AG04450 (cell line): ENCODE results near the gene KCNK17. TPM values are rescaled to one million over a fixed set of nuclear protein-coding genes. Genes with fewer than 3 reads are reported as not detected.

Experiments used
- CTCF ChIA-PET: fragments of 300-600, 350-600 bp; formaldehyde crosslinking; extraction: SDS; loops from one replicate; lab custom pipeline; 2022; ENCODE audit warnings: antibody characterized with exemption, inconsistent platforms; lab: Charles Lee
- POLR2A ChIA-PET: fragments of 350-600 bp; formaldehyde crosslinking; extraction: SDS; loops from one replicate; lab custom pipeline; 2021; ENCODE audit warnings: antibody characterized with exemption, inconsistent platforms; lab: Yijun Ruan, JAX
- DNase-seq: peaks from one replicate; pipeline ENCODE4 v3.0.0-alpha.2; 2011; ENCODE audit warnings: low read depth, low spot score
- H3K27ac ChIP-seq: one replicate; pipeline ENCODE4 v1.5.1; 2012; ENCODE audit warnings: low read depth, low read length, control low read depth
- H3K27me3 ChIP-seq: one replicate; pipeline ENCODE4 v1.6.0; 2012; ENCODE audit warnings: low read length; ENCODE audit not compliant: control insufficient read depth, insufficient read depth
- H3K4me3 ChIP-seq: 2 replicates; pipeline ENCODE4 v1.5.1; 2011; ENCODE audit warnings: mild to moderate bottlenecking, low read depth, low read length, control low read depth
- H3K9me3 ChIP-seq: 2 replicates; pipeline ENCODE4 v1.5.1; 2012; ENCODE audit warnings: low read length; ENCODE audit not compliant: control insufficient read depth, insufficient read depth
- polyA plus RNA-seq: library from polyadenylated mRNA; depleted of rRNA; stranded (reverse); fragments of >200 nt; gene quantifications from 2 replicates; pipeline ENCODE4 v1.2.3, GENCODE V29; 2011
- TF ChIP-seq, protein P1 (sequence below): IDR thresholded peaks from 2 replicates; pipeline ENCODE4 v1.5.1; 2011; ENCODE audit warnings: low read depth, low read length, control low read depth, inconsistent platforms

KCNK17 gene
- polyA plus RNA-seq, 1 experiment = not detected

DNA sequence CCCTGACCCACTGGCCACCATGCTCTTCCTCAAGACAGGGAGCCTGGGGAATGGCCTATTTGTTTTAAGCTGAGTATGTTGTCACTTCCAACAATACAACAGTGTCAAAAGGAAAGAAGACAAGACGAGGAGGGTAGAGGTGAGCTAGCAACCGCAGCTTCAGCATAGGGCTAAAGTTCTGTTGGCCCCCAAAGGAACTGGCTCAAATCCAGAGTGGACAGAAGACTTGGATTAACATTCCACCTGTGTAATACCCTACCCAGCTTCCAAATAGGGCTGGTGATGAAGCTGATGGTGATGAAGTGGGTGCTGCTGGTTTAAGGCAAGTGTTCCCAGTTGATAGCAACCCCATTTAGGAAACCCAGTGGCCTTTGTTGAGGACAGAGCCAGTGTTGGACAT, 53.3 kb downstream of the KCNK17 start:
- Histone ChIP-seq H3K4me3 (no peak overlapping the region), H3K9me3 (no peaks in the 10 kb centered on the region), H3K27me3 (no peaks in the 10 kb centered on the region), H3K27ac (no peak overlapping the region)
- TF ChIP-seq, protein P1, sequence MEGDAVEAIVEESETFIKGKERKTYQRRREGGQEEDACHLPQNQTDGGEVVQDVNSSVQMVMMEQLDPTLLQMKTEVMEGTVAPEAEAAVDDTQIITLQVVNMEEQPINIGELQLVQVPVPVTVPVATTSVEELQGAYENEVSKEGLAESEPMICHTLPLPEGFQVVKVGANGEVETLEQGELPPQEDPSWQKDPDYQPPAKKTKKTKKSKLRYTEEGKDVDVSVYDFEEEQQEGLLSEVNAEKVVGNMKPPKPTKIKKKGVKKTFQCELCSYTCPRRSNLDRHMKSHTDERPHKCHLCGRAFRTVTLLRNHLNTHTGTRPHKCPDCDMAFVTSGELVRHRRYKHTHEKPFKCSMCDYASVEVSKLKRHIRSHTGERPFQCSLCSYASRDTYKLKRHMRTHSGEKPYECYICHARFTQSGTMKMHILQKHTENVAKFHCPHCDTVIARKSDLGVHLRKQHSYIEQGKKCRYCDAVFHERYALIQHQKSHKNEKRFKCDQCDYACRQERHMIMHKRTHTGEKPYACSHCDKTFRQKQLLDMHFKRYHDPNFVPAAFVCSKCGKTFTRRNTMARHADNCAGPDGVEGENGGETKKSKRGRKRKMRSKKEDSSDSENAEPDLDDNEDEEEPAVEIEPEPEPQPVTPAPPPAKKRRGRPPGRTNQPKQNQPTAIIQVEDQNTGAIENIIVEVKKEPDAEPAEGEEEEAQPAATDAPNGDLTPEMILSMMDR = no peak
- ChIA-PET CTCF (no interaction called here), POLR2A (no interaction called here)
- no peak for DNase-seq

DNA sequence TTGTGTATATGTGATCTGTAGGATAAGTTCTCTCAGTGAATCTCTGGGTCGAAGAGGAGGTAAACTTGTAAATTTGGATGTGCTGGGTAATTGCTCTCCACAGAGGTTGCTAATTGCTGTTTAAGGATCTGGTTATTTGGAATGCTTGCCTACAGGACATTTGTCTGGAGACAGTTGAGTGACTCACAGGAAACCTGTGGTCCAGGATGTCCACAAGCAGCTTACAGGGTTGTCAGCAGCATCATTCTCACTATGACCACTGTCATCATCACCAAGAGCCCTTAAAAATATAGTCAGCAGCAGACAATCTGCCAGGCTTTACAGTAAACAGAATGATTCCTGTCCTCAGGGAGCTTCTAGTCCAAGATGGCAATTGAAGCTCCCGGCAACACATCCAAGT, 53.8 kb downstream of the KCNK17 start:
- no peaks in the 10 kb centered on the region for H3K9me3 ChIP-seq
- DNase-seq = no peak
- no peak overlapping the region for H3K27ac ChIP-seq
- no peak overlapping the region for H3K4me3 ChIP-seq
- TF ChIP-seq, protein P1 = no peak
- POLR2A ChIA-PET = no interaction called here
- H3K27me3 ChIP-seq = no peaks in the 10 kb centered on the region
- CTCF ChIA-PET = no interaction called here

GRCh38 chr6:39256294-39256940, 57.8 kb downstream of the KCNK17 start:
- no peak overlapping the region for H3K27ac ChIP-seq
- ChIA-PET CTCF (interaction anchor here (0.6 kb wide), 1 partner anchor 23 kb away, joined by 4 read pairs; no protein-coding TSS in a partner anchor), POLR2A (no interaction called here)
- no peaks in the 10 kb centered on the region for H3K9me3 ChIP-seq
- TF ChIP-seq, protein P1 = no peak
- DNase-seq = no peak
- no peaks in the 10 kb centered on the region for H3K27me3 ChIP-seq
- H3K4me3 ChIP-seq = no peak overlapping the region

GRCh38 chr6:39254999-39255535, 59.2 kb downstream of the KCNK17 start:
- no peaks in the 10 kb centered on the region for H3K9me3 ChIP-seq
- ChIA-PET CTCF (interaction anchor here (0.7 kb wide), 1 partner anchor 10 kb away, joined by 3 read pairs; no protein-coding TSS in a partner anchor), POLR2A (no interaction called here)
- H3K27ac ChIP-seq = no peak overlapping the region
- H3K4me3 ChIP-seq = no peak overlapping the region
- TF ChIP-seq, protein P1 = no peak
- no peak for DNase-seq
- H3K27me3 ChIP-seq = no peaks in the 10 kb centered on the region

DNA sequence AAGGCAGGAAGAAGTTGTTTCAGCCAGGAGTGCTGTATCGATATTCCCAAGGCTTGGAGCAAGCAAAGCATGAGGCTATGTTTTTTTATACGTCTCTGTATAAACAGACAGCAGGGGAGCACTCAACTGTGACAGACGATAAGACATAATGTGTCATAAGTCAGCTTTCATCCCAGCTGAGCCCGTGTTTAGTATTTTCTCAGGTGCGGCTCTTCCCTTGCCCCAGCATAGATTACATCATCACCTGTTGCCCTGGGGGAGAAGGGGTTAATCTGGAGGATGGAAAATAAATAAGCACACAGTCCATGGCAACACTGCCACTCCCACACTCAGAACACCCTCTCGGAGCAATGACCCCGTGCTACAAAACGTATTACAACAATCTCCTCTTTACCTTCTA, 62.8 kb downstream of the KCNK17 start:
- DNase-seq = no peak
- Histone ChIP-seq H3K27ac (no peak overlapping the region), H3K4me3 (no peak overlapping the region), H3K27me3 (no peaks in the 10 kb centered on the region), H3K9me3 (no peaks in the 10 kb centered on the region)
- TF ChIP-seq, protein P1 = no peak
- ChIA-PET POLR2A (no interaction called here), CTCF (no interaction called here)
